Measurements from ENCODE around the gene CNNM2. TPM values are rescaled to one million over a fixed set of nuclear protein-coding genes. Genes with fewer than 3 reads are reported as not detected.

The CNNM2 gene
- polyA plus RNA-seq, 1 of the 3 experiments (the other 2 are of a cell fraction), result 4.0 TPM

GRCh38 chr10:102959360-102959759 is 41.3 kb downstream of the CNNM2 start:
- POLR2A ChIA-PET, result no interaction called here
- no peaks in the 10 kb centered on the region for H3K9me2 ChIP-seq
- no peak for TF ChIP-seq FOXM1 (IDR thresholded peaks at IDR 0.05; ENCODE audit: low read depth)
- TF ChIP-seq EP300 (IDR thresholded peaks at IDR 0.05; ENCODE audit: borderline replicate concordance in 1 of 2, low read depth in 1 of 2, low read length in 1 of 2), result no peak
- TF ChIP-seq CTCF (IDR thresholded peaks at IDR 0.05), result no peak
- no peak for TF ChIP-seq USF2 (IDR thresholded peaks at IDR 0.05; ENCODE audit: borderline replicate concordance, low read depth, low read length)
- TF ChIP-seq POLR2AphosphoS5 (IDR thresholded peaks at IDR 0.05; ENCODE audit: low read depth, low read length), result no peak
- no peak for TF ChIP-seq USF1 (IDR thresholded peaks at IDR 0.05; ENCODE audit: borderline replicate concordance, low read depth)
- no peak for TF ChIP-seq TEAD4 (IDR thresholded peaks at IDR 0.05; ENCODE audit: borderline replicate concordance, insufficient read depth)
- no peak for TF ChIP-seq IRF3 (IDR thresholded peaks at IDR 0.05; ENCODE audit: low read depth, low read length)
- TF ChIP-seq ZBTB33 (IDR thresholded peaks at IDR 0.05; ENCODE audit: borderline replicate concordance, low read depth), result no peak
- no peak for TF ChIP-seq GABPA (IDR thresholded peaks at IDR 0.05; ENCODE audit: low read depth)
- TF ChIP-seq REST (IDR thresholded peaks at IDR 0.05; ENCODE audit: low read depth, low read length), result no peak
- TF ChIP-seq EZH2phosphoT487 (IDR thresholded peaks at IDR 0.05; ENCODE audit: borderline replicate concordance, low read depth), result no peak
- TF ChIP-seq NFIC (IDR thresholded peaks at IDR 0.05; ENCODE audit: borderline replicate concordance), result no peak
- no peak for TF ChIP-seq MXI1 (IDR thresholded peaks at IDR 0.05; ENCODE audit: low read depth, low read length)
- no peak for TF ChIP-seq RFX5 (IDR thresholded peaks at IDR 0.05; ENCODE audit: low read length)
- H3K9me3 ChIP-seq, result no peaks in the 10 kb centered on the region
- H4K20me1 ChIP-seq (ENCODE audit: insufficient read depth), result no peaks in the 10 kb centered on the region
- H3K4me1 ChIP-seq (ENCODE audit: control insufficient read depth in 1 of 2, insufficient read depth in 2 of 2, low read depth in 1 of 2, low read length in 1 of 2), result peaks cover 7 to 12% of the 10 kb centered on the region in 2 experiments; a peak in 2 of 4 replicates
- no peak for DNase-seq
- H3K27ac ChIP-seq (ENCODE audit: low read depth in 2 of 2, low read length in 1 of 2), result no peak overlapping the region
- 100% methylated on average over 1 of the region's 1 CpG for WGBS (ENCODE audit: low lambda C conversion rate)
- no peaks in the 10 kb centered on the region for H3K79me2 ChIP-seq (ENCODE audit: insufficient read depth)
- H2AFZ ChIP-seq (ENCODE audit: low read depth), result no peak overlapping the region
- H3K27me3 ChIP-seq (ENCODE audit: insufficient read depth), result no peaks in the 10 kb centered on the region
- H3K36me3 ChIP-seq (replicated peaks in 1 of 2; ENCODE audit: control insufficient read depth in 1 of 2, insufficient read depth in 2 of 2, low read length in 1 of 2), result no peaks in the 10 kb centered on the region
- CTCF ChIA-PET, result no interaction called here
- H3K4me2 ChIP-seq, result no peak overlapping the region
- no peak overlapping the region for H3K4me3 ChIP-seq (ENCODE audit: low read depth in 2 of 2, low read length in 1 of 2)
- no peak overlapping the region for H3K9ac ChIP-seq
- no peaks in the 10 kb centered on the region for H3F3A ChIP-seq (replicated peaks; ENCODE audit: insufficient read depth)

All from SK-N-SH (cell line).